Measurements from ENCODE around the gene RHBDF2.

The RHBDF2 gene

GRCh38 chr17:76501018-76501826, at the start of gene RHBDF2:
Gene RHBDF2, minus strand, starts transcription at chr17:76501423. Its CDS starts 19,899 bp downstream, at chr17:76481524.
- H3K27me3 Mint-ChIP-seq, result no peaks in the 10 kb centered on the region
- peak within 1 kb of the TSS; percentile 87 for H3K4me3 Mint-ChIP-seq
- peaks cover 34% of the 10 kb centered on the region for H3K4me1 Mint-ChIP-seq
- H3K36me3 Mint-ChIP-seq, result no peaks in the 10 kb centered on the region
- no peaks in the 10 kb centered on the region for H3K9me3 Mint-ChIP-seq
- peak within 1 kb of the TSS; percentile 94 for H3K27ac Mint-ChIP-seq

DNA sequence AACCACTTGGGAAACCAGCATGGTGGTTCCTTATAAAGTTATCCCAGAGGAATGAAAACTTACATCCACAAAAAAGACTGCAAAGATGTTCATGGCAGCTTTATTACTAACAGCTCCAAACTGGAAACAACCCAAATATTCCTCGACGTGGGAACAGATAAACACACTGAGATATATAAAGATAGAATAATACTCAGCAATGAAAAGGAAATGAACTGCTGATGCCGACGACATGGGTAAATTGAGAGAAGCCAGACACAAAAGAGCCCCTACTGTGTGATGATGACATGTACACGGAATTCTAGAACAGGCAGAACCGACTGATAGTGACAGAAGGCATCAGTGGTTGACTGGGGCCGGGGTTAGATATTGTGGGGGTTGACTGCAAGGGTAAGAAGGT, 48.3 kb upstream of the RHBDF2 start:
- Mint-ChIP-seq H3K4me3 (no peak overlapping the region), H3K9me3 (no peaks in the 10 kb centered on the region), H3K36me3 (no peaks in the 10 kb centered on the region), H3K4me1 (peaks cover 2% of the 10 kb centered on the region), H3K27ac (no peak overlapping the region), H3K27me3 (no peaks in the 10 kb centered on the region)

- H3K27me3 Mint-ChIP-seq, result no peaks in the 10 kb centered on the region
- H3K27ac Mint-ChIP-seq, result no peak overlapping the region
- no peaks in the 10 kb centered on the region for H3K36me3 Mint-ChIP-seq
- H3K9me3 Mint-ChIP-seq, result no peaks in the 10 kb centered on the region
- H3K4me1 Mint-ChIP-seq, result no peaks in the 10 kb centered on the region
- no peak overlapping the region for H3K4me3 Mint-ChIP-seq
Measured at GRCh38 chr17:76549215-76549518, 47.9 kb upstream of the RHBDF2 start.

GRCh38 chr17:76548378-76549214, 47.4 kb upstream of the RHBDF2 start:
- no peak overlapping the region for H3K4me3 Mint-ChIP-seq

DNA sequence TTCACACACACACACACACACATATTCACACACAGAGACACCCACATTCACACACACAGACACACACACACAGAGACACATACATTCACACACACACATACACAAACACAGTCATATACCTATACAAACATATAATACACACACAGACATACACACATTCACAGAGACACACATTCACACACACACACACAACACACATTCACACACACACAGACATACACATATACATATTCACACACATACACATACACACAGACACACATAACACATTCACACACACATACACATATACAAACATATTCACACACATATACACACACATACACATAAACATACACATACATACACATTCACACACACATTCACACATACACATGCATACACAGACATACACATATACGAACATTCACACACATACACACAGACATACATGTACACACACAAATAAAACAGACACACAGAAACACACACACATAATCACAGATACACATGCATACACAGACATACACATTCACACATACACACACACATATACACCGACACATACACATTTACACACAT, 46.5 kb upstream of the RHBDF2 start:
- H3K4me1 Mint-ChIP-seq, result no peaks in the 10 kb centered on the region
- H3K27ac Mint-ChIP-seq, result no peak overlapping the region
- H3K36me3 Mint-ChIP-seq, result no peaks in the 10 kb centered on the region
- no peak overlapping the region for H3K4me3 Mint-ChIP-seq
- H3K9me3 Mint-ChIP-seq, result no peaks in the 10 kb centered on the region
- peaks cover under 1% of the 10 kb centered on the region for H3K27me3 Mint-ChIP-seq

More at GRCh38 chr17:76548378-76549214, 47.4 kb upstream of the RHBDF2 start:
- Mint-ChIP-seq H3K27me3 (no peaks in the 10 kb centered on the region), H3K4me1 (no peaks in the 10 kb centered on the region), H3K27ac (no peak overlapping the region), H3K9me3 (no peaks in the 10 kb centered on the region), H3K36me3 (no peaks in the 10 kb centered on the region)

DNA sequence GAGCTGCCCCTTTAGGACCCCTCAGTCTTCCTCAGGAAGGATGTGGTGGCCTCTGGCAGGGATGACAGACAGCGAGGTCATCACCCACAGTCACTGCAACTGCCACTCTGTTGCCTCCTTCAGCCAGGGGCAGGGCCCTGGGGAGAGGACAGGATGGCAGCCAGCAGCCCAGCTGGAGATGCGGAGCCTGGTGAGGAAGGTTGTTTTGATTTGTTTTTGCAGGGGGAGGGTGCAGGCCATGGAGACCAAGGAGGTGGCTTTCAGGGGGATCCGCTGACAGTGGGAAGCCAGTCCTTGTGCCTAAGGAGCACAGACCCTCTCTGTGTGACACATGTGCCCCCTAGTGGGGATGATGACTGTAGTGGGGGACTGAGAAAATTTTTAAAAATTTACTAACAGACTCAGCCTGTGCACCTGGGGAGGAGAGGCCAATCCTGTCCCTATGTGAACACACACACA, 46.0 kb upstream of the RHBDF2 start:
- Mint-ChIP-seq H3K27ac (no peak overlapping the region), H3K9me3 (no peaks in the 10 kb centered on the region), H3K27me3 (peaks cover 2% of the 10 kb centered on the region), H3K36me3 (no peaks in the 10 kb centered on the region), H3K4me3 (no peak overlapping the region), H3K4me1 (no peaks in the 10 kb centered on the region)

GRCh38 chr17:76546556-76547182, 45.4 kb upstream of the RHBDF2 start:
- no peak overlapping the region for H3K4me3 Mint-ChIP-seq
- no peak overlapping the region for H3K27ac Mint-ChIP-seq
- H3K36me3 Mint-ChIP-seq, result no peaks in the 10 kb centered on the region
- no peaks in the 10 kb centered on the region for H3K4me1 Mint-ChIP-seq
- H3K9me3 Mint-ChIP-seq, result no peaks in the 10 kb centered on the region
- peaks cover 3% of the 10 kb centered on the region for H3K27me3 Mint-ChIP-seq

- Mint-ChIP-seq H3K27me3 (peaks cover 4% of the 10 kb centered on the region), H3K36me3 (no peaks in the 10 kb centered on the region), H3K4me1 (no peaks in the 10 kb centered on the region), H3K27ac (no peak overlapping the region), H3K9me3 (no peaks in the 10 kb centered on the region), H3K4me3 (no peak overlapping the region)
Measured at GRCh38 chr17:76545918-76546555, 44.8 kb upstream of the RHBDF2 start.

DNA sequence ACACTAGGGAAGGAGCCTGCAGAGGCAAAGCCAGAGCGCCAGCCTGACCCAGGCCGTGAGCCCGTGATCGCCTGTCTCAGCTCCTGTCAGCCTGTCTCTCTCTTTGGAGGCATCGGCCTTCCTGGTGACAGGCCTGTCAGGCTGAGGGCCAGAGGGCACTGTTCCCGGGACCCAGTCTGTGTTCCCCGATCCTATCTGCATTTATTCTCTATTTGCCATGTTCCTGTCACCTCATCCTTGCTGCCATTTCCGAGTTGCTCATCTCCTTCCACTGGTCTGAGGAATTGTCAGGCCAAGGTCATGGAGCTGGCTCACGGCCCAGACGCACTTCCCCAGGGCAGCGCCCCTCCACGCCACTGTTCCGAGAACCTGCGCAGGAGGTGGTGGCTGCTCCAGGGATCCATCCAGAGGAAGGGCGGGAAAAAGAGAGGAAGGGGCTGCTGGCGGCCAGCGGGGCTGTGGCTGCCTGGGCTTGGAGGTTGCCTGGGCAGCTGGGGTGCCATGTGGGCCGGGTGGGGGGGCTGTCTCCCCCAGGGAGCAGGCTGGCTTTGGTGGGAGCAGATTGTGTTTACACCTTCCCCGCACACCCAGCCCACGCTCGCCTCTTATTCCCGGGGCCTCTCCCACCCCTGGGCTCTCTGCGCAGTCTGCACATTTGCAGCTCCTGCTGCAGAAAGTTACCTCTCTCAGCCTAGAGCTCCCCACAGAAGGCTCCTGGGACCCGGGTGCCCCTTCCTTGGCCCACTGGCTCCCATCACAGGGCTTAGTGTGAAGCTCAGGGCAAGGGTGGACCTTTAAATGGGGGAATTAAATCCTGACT, 43.5 kb upstream of the RHBDF2 start:
- no peak overlapping the region for H3K4me3 Mint-ChIP-seq
- peak overlapping the region; percentile 84 for H3K27ac Mint-ChIP-seq
- H3K4me1 Mint-ChIP-seq, result no peaks in the 10 kb centered on the region
- peaks cover 6% of the 10 kb centered on the region for H3K27me3 Mint-ChIP-seq
- no peaks in the 10 kb centered on the region for H3K36me3 Mint-ChIP-seq
- no peaks in the 10 kb centered on the region for H3K9me3 Mint-ChIP-seq

GRCh38 chr17:76543826-76544545, 42.8 kb upstream of the RHBDF2 start:
- H3K4me1 Mint-ChIP-seq, result no peaks in the 10 kb centered on the region
- peaks cover 13% of the 10 kb centered on the region for H3K27me3 Mint-ChIP-seq
- H3K9me3 Mint-ChIP-seq, result no peaks in the 10 kb centered on the region
- H3K27ac Mint-ChIP-seq, result no peak overlapping the region
- no peaks in the 10 kb centered on the region for H3K36me3 Mint-ChIP-seq
- no peak overlapping the region for H3K4me3 Mint-ChIP-seq

DNA sequence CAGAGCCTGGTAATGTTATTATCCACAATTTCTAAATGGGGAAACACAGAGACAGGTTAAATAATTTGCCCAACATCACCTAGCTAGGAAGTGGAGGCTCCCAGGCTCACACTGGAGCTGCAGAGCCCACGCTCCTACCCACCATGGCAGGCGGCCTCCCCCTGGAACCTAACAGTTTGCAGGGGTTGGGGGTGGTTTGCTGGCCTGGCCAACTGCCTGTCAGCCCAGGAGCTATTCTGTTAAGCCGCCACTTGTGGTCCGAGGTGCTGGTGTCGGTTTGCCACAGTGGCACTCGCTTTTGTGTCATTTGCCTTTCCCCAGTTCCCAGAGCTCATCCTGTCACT, 42.2 kb upstream of the RHBDF2 start:
- Mint-ChIP-seq H3K9me3 (no peaks in the 10 kb centered on the region), H3K36me3 (no peaks in the 10 kb centered on the region), H3K27me3 (peaks cover 14% of the 10 kb centered on the region), H3K4me3 (no peak overlapping the region), H3K4me1 (peaks cover 4% of the 10 kb centered on the region), H3K27ac (no peak overlapping the region)

DNA sequence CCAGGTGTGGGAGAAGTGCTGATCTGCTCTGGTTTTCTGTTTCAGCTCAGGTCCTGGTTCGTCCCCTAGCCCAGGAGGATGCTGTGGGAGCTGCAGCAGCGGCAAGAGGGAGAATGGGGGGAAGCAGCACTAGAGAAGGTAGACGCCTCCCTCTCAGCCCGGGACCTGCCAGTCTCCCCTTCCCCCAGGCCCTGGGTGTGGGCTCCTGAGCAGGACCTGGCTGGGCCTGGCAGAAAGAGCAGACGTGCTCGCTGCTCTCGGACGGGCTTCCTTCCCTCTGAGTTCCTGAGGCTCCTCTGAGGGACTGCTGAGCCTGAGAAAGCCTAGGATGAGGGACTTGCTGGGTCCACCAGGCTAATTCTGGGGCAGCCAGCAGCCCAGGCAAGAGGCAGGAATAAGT, 41.8 kb upstream of the RHBDF2 start:
- H3K4me3 Mint-ChIP-seq, result no peak overlapping the region
- no peaks in the 10 kb centered on the region for H3K36me3 Mint-ChIP-seq
- H3K9me3 Mint-ChIP-seq, result no peaks in the 10 kb centered on the region
- no peak overlapping the region for H3K27ac Mint-ChIP-seq
- peaks cover 4% of the 10 kb centered on the region for H3K4me1 Mint-ChIP-seq
- peaks cover 14% of the 10 kb centered on the region for H3K27me3 Mint-ChIP-seq

DNA sequence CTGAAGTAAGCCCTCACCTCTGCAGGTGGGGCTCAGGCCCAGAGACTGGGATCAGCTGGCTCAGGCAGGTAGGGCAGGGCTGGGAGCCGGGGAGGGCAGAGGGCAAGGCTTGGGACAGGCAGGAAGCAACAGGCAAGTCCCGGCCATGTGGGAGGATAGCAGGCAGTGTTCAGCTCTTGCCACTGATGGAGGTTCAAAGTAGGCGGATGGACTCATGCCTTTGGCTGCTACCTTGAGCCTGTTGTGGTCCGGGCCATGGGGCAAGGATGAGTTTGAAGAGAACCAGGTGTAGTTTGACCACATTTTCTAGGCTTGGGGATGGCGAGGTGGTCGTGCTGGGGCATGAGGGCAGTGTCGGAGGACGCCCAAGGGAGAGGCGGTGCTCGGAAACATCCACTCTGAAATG, 41.3 kb upstream of the RHBDF2 start:
- Mint-ChIP-seq H3K9me3 (no peaks in the 10 kb centered on the region), H3K4me1 (peaks cover 4% of the 10 kb centered on the region), H3K4me3 (no peak overlapping the region)

GRCh38 chr17:76541739-76542454, 40.7 kb upstream of the RHBDF2 start:
- Mint-ChIP-seq H3K9me3 (no peaks in the 10 kb centered on the region), H3K27ac (no peak overlapping the region), H3K36me3 (no peaks in the 10 kb centered on the region), H3K4me1 (peaks cover 4% of the 10 kb centered on the region), H3K4me3 (no peak overlapping the region), H3K27me3 (peaks cover 14% of the 10 kb centered on the region)

More for the DNA sequence above, 41.3 kb upstream of the RHBDF2 start:
- no peaks in the 10 kb centered on the region for H3K36me3 Mint-ChIP-seq
- peaks cover 14% of the 10 kb centered on the region for H3K27me3 Mint-ChIP-seq
- no peak overlapping the region for H3K27ac Mint-ChIP-seq

Measured in activated naive CD4-positive, alpha-beta T cell treated with anti-CD3 and anti-CD28 coated beads, Interleukin-2, amount 50 U/mL, for 24 hours (primary cell).